Ectodermal cell (in vitro differentiated cells): ENCODE results near the gene MEA1.
"Not testable (repeated sequence)": the region's sequence is repeated elsewhere in the genome, so short reads cannot be mapped to it uniquely, and the experiment has no call there.

ENCODE experiments used
- H3K27ac ChIP-seq: 2 replicates; pipeline ENCODE4 v1.7.0; 2013; ENCODE audit warnings: mild to moderate bottlenecking, low read depth, low read length; ENCODE audit not compliant: insufficient read depth, poor library complexity, severe bottlenecking
- H3K27me3 ChIP-seq: 2 replicates; pipeline ENCODE4 v1.7.0; 2013; ENCODE audit warnings: mild to moderate bottlenecking, low read length; ENCODE audit not compliant: insufficient read depth, control insufficient read depth, poor library complexity, severe bottlenecking
- H3K36me3 ChIP-seq: one replicate; pipeline ENCODE4 v1.7.0; 2013; ENCODE audit warnings: low read length; ENCODE audit not compliant: control insufficient read depth, insufficient read depth
- H3K4me1 ChIP-seq: one replicate; pipeline ENCODE4 v1.7.0; 2013; ENCODE audit warnings: low read length; ENCODE audit not compliant: control insufficient read depth, insufficient read depth
- H3K4me3 ChIP-seq: 2 replicates; pipeline ENCODE4 v1.7.0; 2013; ENCODE audit warnings: low read depth, low read length, control low read depth; ENCODE audit not compliant: insufficient read depth
- H3K9me3 ChIP-seq: 2 replicates; pipeline ENCODE4 v1.7.0; 2013; ENCODE audit warnings: mild to moderate bottlenecking, low read length, moderate library complexity; ENCODE audit not compliant: control insufficient read depth
- WGBS, 2 experiments: methylation state at CpG; one replicate each; pipeline ENCODE4 v1.1.7; 2013; ENCODE audit warnings: missing lambda C conversion rate in 2 of 2; 5-methylcytosine and 5-hydroxymethylcytosine counted together

The MEA1 gene

GRCh38 chr6:43054206-43054943, 40.6 kb upstream of the MEA1 start:
- no peaks in the 10 kb centered on the region for H3K9me3 ChIP-seq
- peaks cover 15% of the 10 kb centered on the region for H3K4me1 ChIP-seq
- H3K27ac ChIP-seq = no peak overlapping the region
- H3K4me3 ChIP-seq = no peak overlapping the region
- 84 to 85% methylated on average over 17 of the region's 17 CpGs for WGBS, 2 experiments
- peaks cover 12% of the 10 kb centered on the region for H3K36me3 ChIP-seq
- no peaks in the 10 kb centered on the region for H3K27me3 ChIP-seq

GRCh38 chr6:43053545-43054205, 39.9 kb upstream of the MEA1 start, which contains the start of gene CUL7:
CUL7 (minus strand) TSS chr6:43053851; CDS start chr6:43052788, 1,063 bp downstream.
- Histone ChIP-seq H3K4me3 (peak within 1 kb of the TSS; percentile 82), H3K9me3 (no peaks in the 10 kb centered on the region), H3K27ac (peak within 1 kb of the TSS; percentile 71), H3K4me1 (peaks cover 15% of the 10 kb centered on the region), H3K27me3 (no peaks in the 10 kb centered on the region), H3K36me3 (peaks cover 15% of the 10 kb centered on the region)
- 1 to 3% methylated on average over 44 to 45 of the region's 45 CpGs for WGBS, 2 experiments

GRCh38 chr6:43052842-43053544, 39.2 kb upstream of the MEA1 start:
- Histone ChIP-seq H3K4me3 (peak overlapping the region; percentile 82), H3K36me3 (peaks cover 19% of the 10 kb centered on the region), H3K27me3 (no peaks in the 10 kb centered on the region), H3K27ac (peak overlapping the region; percentile 71), H3K9me3 (no peaks in the 10 kb centered on the region), H3K4me1 (peaks cover 9% of the 10 kb centered on the region)
- WGBS, 2 experiments = 20 to 22% methylated on average over 22 of the region's 22 CpGs

- H3K27me3 ChIP-seq = no peaks in the 10 kb centered on the region
- peak overlapping the region; percentile 82 for H3K4me3 ChIP-seq
- H3K4me1 ChIP-seq = peaks cover 9% of the 10 kb centered on the region
- no peak overlapping the region for H3K27ac ChIP-seq
- H3K9me3 ChIP-seq = no peaks in the 10 kb centered on the region
- WGBS, 2 experiments = 92 to 95% methylated on average over 19 of the region's 19 CpGs
- H3K36me3 ChIP-seq = peaks cover 26% of the 10 kb centered on the region
These were observed 38.6 kb upstream of the MEA1 start for GRCh38 chr6:43052225-43052841.

- Histone ChIP-seq H3K27ac (no peak overlapping the region), H3K27me3 (no peaks in the 10 kb centered on the region), H3K9me3 (no peaks in the 10 kb centered on the region), H3K4me1 (peaks cover 9% of the 10 kb centered on the region), H3K4me3 (no peak overlapping the region), H3K36me3 (peaks cover 35% of the 10 kb centered on the region)
- WGBS, 2 experiments = 95 to 96% methylated on average over 17 of the region's 17 CpGs
These were observed 37.2 kb upstream of the MEA1 start for GRCh38 chr6:43050981-43051380.

- no peaks in the 10 kb centered on the region for H3K27me3 ChIP-seq
- no peak overlapping the region for H3K27ac ChIP-seq
- no peaks in the 10 kb centered on the region for H3K9me3 ChIP-seq
- H3K4me1 ChIP-seq = peaks cover 7% of the 10 kb centered on the region
- H3K36me3 ChIP-seq = peaks cover 50% of the 10 kb centered on the region
- 93 to 95% methylated on average over 7 of the region's 7 CpGs for WGBS, 2 experiments
- no peak overlapping the region for H3K4me3 ChIP-seq
These were observed 34.3 kb upstream of the MEA1 start for GRCh38 chr6:43047998-43048397.

- 93 to 96% methylated on average over 11 of the region's 11 CpGs for WGBS, 2 experiments
These were observed 31.7 kb upstream of the MEA1 start for GRCh38 chr6:43045371-43045930.

GRCh38 chr6:43043310-43043709, 29.6 kb upstream of the MEA1 start:
- H3K9me3 ChIP-seq = no peaks in the 10 kb centered on the region
- 94 to 98% methylated on average over 9 of the region's 9 CpGs for WGBS, 2 experiments
- no peaks in the 10 kb centered on the region for H3K4me1 ChIP-seq
- peaks cover 46% of the 10 kb centered on the region for H3K36me3 ChIP-seq
- no peak overlapping the region for H3K27ac ChIP-seq
- no peak overlapping the region for H3K4me3 ChIP-seq
- H3K27me3 ChIP-seq = no peaks in the 10 kb centered on the region

More at GRCh38 chr6:43045371-43045930, 31.7 kb upstream of the MEA1 start:
- Histone ChIP-seq H3K4me3 (no peak overlapping the region), H3K9me3 (no peaks in the 10 kb centered on the region), H3K27me3 (no peaks in the 10 kb centered on the region), H3K4me1 (no peaks in the 10 kb centered on the region), H3K36me3 (peaks cover 53% of the 10 kb centered on the region), H3K27ac (no peak overlapping the region)

- not testable (repeated sequence) for H3K27ac ChIP-seq, H3K27me3 ChIP-seq, H3K4me3 ChIP-seq, H3K9me3 ChIP-seq, H3K4me1 ChIP-seq
- WGBS, 2 experiments = 88 to 94% methylated on average over 8 of the region's 8 CpGs
- H3K36me3 ChIP-seq = peaks cover 46% of the 10 kb centered on the region
These were observed 27.7 kb upstream of the MEA1 start for GRCh38 chr6:43041475-43041874.
